H1 (cell line): ENCODE results near the gene C17orf113. TPM values are rescaled to one million over a fixed set of nuclear protein-coding genes. Genes with fewer than 3 reads are reported as not detected.

Experiments
- SAP30 ChIP-seq: fragments of 300-600 bp; sonication (generic); IDR thresholded peaks from 2 replicates; pipeline ENCODE4 v1.7.1; 2012; ENCODE audit warnings: low read length, moderate library complexity, mild to moderate bottlenecking, inconsistent platforms; ENCODE audit not compliant: insufficient read depth, insufficient replicate concordance
- polyA plus RNA-seq, 7 experiments: library from polyadenylated mRNA; depleted of rRNA in 3 of 7; stranded (reverse) in 5 of 7; unstranded in 2 of 7; fragments of >200 nt in 5 of 7; fragments of 200-250 nt in 2 of 7; gene quantifications; 1 replicate in 5 of 7; 2 replicates in 1 of 7; 4 replicates in 1 of 7; pipeline versions ENCODE4 v1.2.1 to v1.2.3, GENCODE V29; 2011 to 2013; ENCODE audit warnings: missing spikeins in 2 of 7, mixed read lengths in 2 of 7
- total RNA-seq: library from RNA; stranded (reverse); fragmentation: NEBNext Ultra II Directional; extraction: Animal tissue kit (Norgen Biotek cat#: 25700); gene quantifications from 2 replicates; pipeline ENCODE4 v1.2.1, GENCODE V29; 2021

C17orf113 gene
- total and polyA plus RNA-seq, 2 of the 8 experiments (the other 6 are each of a cell fraction or from before 2014, with no cell fraction given) = 1.0 to 1.4 TPM

DNA sequence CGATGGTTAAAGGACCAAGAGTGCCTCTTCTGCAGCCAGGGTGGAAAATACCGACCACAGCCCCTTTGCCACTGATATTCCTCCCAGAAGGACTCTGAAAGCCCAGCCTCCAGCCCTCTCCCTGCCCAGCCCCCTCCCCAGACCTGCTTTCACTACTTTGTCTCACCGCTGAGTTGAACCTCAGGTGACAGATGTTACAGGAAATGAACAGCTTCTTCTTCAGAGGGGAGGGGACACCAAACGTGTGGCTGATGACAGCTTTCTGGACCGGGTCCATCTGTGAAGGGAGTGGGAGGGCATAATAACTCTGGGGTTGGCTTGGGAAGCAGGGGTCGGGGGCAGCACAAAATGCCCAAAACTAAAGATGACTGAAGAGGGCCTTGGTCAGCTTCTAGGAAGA is 16.3 kb downstream of the C17orf113 start (continued):
- no peak for TF ChIP-seq SAP30
- TF ChIP-seq, all 59 proteins: peak for 0
